ENCODE measurements around the gene NBEA.

GRCh38 chr13:34942732-34943435, 814 bp downstream of the NBEA start:
- TF ChIP-seq CTCF (IDR thresholded peaks at IDR 0.05) (no peak), POLR2A (IDR thresholded peaks at IDR 0.05) (no peak)

Data from breast epithelium (tissue), 3 donors.